PFSK-1 (cell line): ENCODE data around the gene COP1.

Experiments used
- FOXP2 ChIP-seq: optimal IDR thresholded peaks from 2 replicates; pipeline ENCODE3; 2011; ENCODE audit warnings: borderline replicate concordance, control low read depth, inconsistent platforms; ENCODE audit not compliant: insufficient read depth; ENCODE audit errors: extremely low read length, extremely low read depth
- POLR2AphosphoS5 ChIP-seq: IDR thresholded peaks from 2 replicates; pipeline ENCODE4 v1.6.1; 2012; ENCODE audit warnings: low read depth, mild to moderate bottlenecking, control low read depth, low read length, moderate library complexity
- SIN3A ChIP-seq: IDR thresholded peaks from 2 replicates; pipeline ENCODE4 v1.6.1; 2012; ENCODE audit warnings: mild to moderate bottlenecking, low read length, moderate library complexity, borderline replicate concordance; ENCODE audit not compliant: insufficient read depth
- TAF1 ChIP-seq: IDR thresholded peaks from 2 replicates; pipeline ENCODE4 v1.6.1; 2012; ENCODE audit warnings: low read length, control low read depth, borderline replicate concordance; ENCODE audit not compliant: insufficient read depth
- TF ChIP-seq, protein P1 (sequence below), 2 experiments: IDR thresholded peaks; 2 replicates each; pipeline versions ENCODE4 v1.6.1 to v1.8.0; 2011 to 2012; ENCODE audit warnings: low read depth in 2 of 2, low read length in 2 of 2, control low read depth in 1 of 2, inconsistent platforms in 1 of 2, mild to moderate bottlenecking in 1 of 2, moderate library complexity in 1 of 2; ENCODE audit not compliant: insufficient read depth in 1 of 2

The COP1 gene

DNA sequence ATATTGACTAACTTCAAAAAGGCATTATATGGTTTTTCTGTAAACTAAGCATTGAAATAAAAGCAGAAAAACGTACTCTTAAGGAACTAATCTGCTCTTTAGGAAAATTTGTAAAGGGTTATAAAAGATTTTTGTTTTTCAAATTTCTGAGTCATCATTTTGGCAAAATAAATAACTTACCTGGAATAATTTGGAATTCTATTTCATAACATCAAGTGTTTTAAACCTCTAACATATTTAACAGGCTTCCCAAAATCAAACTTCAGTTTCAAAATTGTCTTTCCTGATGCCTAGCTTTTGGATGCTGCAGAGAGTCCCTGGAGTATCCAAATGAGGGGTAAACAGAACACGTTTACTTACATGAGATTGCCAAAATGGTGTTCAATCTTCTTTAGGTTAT lies 108.5 kb downstream of the COP1 start:
- TF ChIP-seq TAF1 (no peak), SIN3A (no peak), POLR2AphosphoS5 (no peak), FOXP2 (no peak)
- TF ChIP-seq, protein P1, sequence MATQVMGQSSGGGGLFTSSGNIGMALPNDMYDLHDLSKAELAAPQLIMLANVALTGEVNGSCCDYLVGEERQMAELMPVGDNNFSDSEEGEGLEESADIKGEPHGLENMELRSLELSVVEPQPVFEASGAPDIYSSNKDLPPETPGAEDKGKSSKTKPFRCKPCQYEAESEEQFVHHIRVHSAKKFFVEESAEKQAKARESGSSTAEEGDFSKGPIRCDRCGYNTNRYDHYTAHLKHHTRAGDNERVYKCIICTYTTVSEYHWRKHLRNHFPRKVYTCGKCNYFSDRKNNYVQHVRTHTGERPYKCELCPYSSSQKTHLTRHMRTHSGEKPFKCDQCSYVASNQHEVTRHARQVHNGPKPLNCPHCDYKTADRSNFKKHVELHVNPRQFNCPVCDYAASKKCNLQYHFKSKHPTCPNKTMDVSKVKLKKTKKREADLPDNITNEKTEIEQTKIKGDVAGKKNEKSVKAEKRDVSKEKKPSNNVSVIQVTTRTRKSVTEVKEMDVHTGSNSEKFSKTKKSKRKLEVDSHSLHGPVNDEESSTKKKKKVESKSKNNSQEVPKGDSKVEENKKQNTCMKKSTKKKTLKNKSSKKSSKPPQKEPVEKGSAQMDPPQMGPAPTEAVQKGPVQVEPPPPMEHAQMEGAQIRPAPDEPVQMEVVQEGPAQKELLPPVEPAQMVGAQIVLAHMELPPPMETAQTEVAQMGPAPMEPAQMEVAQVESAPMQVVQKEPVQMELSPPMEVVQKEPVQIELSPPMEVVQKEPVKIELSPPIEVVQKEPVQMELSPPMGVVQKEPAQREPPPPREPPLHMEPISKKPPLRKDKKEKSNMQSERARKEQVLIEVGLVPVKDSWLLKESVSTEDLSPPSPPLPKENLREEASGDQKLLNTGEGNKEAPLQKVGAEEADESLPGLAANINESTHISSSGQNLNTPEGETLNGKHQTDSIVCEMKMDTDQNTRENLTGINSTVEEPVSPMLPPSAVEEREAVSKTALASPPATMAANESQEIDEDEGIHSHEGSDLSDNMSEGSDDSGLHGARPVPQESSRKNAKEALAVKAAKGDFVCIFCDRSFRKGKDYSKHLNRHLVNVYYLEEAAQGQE (IDR thresholded peaks at IDR 0.05; ENCODE audit: insufficient read depth in 1 of 2, low read depth in 2 of 2, low read length in 2 of 2): no peak

DNA sequence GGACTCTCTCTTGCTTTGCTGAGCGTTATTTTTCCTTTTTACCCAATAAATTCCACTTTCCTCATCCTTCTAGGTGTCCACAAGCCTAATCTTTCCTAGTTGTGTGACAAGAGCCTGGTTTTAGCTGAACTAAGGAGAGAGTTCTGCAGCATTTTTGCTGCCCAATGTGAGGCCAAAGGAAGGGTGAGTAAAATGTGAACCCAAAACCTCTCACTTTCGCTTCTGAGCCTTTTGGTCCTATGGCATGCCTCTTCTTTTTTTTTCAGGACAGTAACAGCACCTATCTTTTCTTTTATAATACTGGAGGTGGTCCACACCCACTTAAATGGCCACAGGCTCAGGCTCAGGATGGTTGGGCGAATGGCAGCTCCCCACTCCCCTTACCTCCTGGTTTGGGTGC lies 111.1 kb downstream of the COP1 start:
- TF ChIP-seq POLR2AphosphoS5 (no peak), SIN3A (no peak), TAF1 (no peak)
- TF ChIP-seq, protein P1 (IDR thresholded peaks at IDR 0.05; ENCODE audit: insufficient read depth in 1 of 2, low read depth in 2 of 2, low read length in 2 of 2): no peak

DNA sequence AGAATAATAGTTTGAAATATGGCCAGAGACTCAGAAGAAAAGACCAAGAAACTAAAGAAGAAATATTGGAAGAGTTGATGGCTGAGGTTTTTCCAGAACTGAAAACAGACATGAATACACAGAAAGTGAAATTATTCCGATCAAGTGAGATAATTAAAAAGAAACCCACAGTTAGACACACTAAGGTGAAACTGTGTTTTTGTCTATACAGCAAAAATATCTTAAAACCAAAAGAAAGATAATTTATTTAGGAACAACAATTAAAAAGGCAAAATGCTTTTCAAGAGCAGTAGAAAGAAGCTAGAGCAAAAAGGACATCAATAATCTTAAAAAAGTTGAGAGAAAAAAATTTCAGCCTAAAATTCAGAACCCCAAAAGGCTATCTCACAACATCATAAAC lies 116.3 kb downstream of the COP1 start:
- TF ChIP-seq TAF1 (no peak), POLR2AphosphoS5 (no peak), FOXP2 (no peak), SIN3A (no peak)
- TF ChIP-seq, protein P1 (IDR thresholded peaks at IDR 0.05; ENCODE audit: insufficient read depth in 1 of 2, low read depth in 2 of 2, low read length in 2 of 2): no peak

DNA sequence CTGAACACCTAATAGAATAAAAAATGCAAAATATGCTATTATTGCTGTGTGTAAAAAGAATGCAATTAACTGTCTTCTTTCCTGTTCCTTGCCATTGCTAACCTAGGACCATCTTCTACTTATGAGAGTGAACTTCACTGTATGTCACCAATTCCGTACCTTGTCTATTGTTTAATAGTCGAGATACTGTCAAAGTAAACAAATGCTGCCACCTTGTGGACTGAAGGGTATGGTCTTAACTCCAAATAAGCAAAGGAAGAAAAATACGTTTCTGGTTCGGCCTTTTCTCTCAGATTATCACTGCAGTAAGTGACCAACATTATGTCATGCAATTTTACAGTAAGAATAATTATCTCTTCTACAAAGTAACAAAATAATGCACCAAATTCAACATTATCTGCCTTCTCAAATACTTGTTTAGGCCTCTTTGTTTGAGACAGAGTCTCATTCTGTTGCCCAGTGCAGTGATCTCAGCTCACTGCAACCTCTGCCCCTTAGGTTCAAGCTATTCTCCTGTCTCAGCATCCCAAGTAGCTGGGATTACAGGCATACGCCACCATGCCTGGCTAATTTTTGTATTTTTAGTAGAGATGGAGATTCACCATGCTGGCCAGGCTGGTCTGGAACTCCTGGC lies 133.4 kb downstream of the COP1 start:
- TF ChIP-seq TAF1 (no peak), POLR2AphosphoS5 (no peak)

DNA sequence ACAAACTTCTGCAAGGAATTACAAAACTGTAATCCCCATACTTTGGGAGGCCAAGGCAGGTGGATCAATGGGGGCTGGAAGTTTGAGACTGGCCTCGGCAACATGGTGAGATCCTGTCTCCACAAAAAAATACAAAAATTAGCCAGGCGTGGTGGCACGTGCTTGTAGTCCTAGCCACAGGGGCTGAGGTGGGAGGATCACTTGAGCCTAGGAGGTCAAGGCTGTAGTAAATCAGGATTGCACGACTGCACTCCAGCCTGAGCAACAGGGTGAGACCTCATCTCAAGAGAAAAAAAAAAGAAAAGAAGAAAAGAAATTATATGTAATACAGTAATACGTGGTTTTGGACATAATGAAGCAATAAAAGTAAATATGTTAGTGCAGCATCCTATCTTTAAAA lies 138.2 kb downstream of the COP1 start:
- no peak for TF ChIP-seq TAF1
- TF ChIP-seq POLR2AphosphoS5: no peak
- no peak for TF ChIP-seq SIN3A
- TF ChIP-seq, protein P1 (IDR thresholded peaks at IDR 0.05; ENCODE audit: insufficient read depth in 1 of 2, low read depth in 2 of 2, low read length in 2 of 2): no peak
- no peak for TF ChIP-seq FOXP2
